SIG-M5 (cell line): ENCODE measurements around the gene KDELR3.

ENCODE experiments used
- DNase-seq: peaks from one replicate; lab custom pipeline; 2025; lab: John Stamatoyannopoulos, UW

Gene KDELR3

GRCh38 chr22:38467904-38468442, at the start of gene KDELR3:
KDELR3 (plus strand) TSS chr22:38468096; CDS start chr22:38468234, 138 bp downstream.
- no peak for DNase-seq

- no peak for DNase-seq
Observed at GRCh38 chr22:38418589-38418988, 49.3 kb upstream of the KDELR3 start.

DNA sequence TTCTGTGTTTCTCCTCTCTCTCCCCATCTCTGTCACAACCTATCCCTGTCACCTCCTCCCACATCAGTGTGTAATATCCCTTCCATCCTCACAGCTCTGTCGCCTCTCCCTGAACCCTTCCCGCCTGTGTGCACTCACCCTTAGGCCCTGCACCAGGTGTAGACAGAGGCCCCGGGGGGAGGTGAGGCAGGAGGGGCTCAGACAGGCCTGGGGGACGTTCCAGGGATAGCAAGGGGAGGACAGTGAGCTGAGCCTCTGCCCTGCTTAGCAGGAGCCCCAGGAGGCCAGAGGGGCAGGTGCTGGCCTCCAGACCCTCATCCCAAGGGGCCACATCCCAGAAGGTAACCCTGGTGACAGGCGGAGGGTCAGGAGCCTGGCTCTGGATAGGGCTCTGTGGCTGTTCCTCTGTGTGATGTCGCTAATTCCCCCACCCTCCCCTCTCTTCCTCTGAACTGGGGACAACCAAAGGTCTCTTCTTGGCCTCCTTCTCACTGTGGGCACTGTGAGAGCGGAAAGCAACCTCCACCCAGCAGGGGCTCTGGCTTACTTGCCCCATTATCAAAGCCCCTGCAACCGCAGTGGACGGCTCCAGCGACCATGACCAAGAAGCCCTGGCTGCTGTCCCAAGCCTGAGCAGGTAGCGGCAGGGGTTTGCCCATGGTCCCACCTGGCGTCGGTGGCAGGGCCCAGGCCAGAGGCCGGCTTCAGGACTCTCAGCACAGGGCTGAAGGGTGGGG, 48.6 kb upstream of the KDELR3 start:
- DNase-seq: no peak

GRCh38 chr22:38419858-38420160, 48.1 kb upstream of the KDELR3 start:
- no peak for DNase-seq

- no peak for DNase-seq
Observed at GRCh38 chr22:38420734-38421133, 47.2 kb upstream of the KDELR3 start.

DNA sequence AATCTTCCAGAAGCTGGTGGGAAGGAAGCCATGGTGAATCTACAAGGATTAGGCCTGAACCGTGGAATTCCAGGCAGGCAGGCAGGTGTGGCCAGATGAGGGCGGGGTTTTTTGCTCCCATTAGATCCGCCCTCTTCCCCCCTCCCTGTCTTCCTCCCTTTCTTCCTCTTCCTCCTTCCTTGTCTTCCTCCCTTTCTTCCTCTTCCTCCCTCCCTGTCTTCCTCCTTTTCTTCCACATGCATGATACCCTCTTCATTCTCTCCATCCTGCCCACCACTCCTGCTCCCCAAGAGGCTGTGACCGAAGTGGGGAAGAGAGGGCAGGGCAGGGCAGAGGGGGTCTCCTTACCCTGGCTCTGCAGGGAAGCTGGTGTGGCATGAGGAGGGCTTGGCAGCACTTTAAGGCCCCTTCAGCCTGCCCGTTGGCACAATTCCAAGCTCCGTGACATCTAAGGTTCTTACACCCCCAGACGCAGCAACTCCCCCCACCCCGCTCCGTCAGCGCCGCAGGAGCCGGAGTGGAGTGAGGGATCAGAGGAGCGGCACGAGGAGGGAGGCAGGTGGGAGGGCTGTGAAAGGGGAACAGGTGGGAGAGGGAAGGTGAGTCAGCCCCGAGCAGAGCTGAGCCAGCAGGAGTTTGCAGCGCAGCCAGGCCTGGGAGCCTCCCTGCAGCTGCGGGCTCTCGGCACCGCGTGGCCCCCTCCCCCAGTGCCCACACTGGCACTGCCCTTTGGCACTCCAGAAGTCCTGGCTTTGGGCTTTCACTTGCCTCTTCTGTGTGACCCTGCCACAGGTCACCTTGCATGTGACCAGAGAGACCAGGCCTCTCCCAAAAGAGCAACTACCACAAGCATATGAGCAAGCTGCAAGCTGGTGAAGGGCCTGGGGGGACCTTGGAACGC, 45.0 kb upstream of the KDELR3 start:
- no peak for DNase-seq

DNA sequence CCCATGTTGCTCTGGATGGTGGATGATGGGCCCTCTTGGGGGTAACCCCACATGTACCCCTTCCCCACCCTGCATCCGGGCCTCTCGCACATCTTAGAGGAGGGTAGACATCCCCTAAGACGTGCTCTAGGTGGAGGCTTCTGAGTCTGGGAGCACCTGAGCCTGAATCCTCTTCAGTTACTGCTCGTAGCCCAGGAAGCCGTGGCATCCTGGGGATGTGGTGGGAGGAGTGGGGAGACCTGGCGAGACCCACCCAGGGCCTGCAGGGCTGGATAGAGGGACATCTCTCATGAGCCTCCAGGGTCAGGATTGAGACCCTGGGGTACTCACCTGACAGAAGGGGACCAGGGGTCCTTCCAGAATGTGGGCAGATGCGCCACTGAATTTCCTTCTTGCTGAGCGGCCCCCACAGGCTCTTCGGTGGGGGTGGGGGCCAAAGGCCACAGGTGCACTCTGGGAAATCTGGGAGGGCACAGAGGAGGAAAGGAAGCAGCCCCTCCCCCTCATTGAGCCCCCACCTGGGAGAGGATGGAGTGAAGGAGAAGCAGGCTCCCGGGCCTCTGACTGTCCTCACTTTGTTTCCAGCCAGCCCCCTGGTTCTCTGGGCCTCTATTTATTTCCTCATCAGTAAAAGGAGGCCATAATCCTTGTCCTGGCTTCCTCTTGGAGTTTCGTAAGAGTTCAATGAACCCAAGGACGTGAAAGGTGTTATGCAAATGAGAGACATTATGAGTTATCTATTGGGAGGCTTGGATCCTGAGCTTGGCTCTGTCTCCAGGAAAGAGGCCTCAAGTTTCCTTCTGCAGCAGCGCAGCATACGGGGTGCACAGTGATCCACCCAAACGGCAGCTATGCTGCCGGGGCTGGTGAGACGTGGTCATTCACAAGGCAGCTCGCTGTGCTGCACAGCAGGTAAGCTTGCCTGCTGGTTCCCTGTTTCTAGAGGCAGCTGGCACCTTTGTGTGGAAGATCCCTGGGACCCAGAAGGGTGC, 44.1 kb upstream of the KDELR3 start:
- DNase-seq: no peak

DNA sequence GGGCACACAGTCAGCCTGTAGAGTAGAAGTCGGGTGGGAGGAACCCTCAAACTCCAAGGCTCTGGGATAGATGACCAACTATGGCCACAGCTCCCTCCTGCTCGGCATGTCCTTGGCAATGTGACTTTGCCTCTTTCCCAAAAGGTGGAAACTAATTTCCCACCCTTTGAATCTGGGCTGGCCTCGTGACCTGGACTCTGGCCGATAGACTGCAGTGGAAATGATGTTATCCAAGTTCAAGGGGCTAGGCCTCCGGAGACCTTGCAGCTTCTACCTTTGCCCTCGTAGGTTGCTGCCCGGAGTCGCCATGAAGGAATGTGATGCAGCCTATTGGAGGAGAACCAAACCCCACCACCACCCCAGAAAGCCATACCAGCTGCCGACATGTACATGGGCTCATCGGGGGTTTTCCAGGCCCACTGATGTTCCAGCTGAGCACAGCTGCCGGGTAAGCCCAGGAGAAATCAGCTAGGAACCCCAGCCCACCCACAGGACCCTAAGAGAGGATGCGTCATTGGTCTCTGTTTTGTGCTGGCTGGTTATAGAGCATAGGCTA, 43.3 kb upstream of the KDELR3 start:
- DNase-seq: no peak

DNA sequence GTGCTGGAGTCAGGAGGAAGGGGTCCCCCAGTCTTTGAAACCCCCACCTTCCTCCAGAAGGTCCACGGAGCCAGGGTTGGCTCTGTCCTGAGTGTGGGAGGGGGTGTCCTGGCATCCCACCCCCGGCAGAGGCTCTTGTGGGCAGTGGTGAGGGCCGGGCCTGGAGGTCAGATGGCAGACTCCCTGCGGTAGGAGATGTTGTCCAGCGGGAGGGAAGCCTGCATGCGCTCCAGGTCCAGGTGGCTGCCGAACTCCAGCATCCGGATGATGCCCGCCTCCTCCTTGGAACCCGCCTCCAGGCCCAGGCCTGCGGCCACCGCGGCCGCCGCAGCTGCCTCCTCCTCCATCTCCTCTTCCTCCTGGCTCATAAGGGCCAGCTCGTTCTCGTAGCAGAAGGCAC, 41.3 kb upstream of the KDELR3 start:
- no peak for DNase-seq

DNA sequence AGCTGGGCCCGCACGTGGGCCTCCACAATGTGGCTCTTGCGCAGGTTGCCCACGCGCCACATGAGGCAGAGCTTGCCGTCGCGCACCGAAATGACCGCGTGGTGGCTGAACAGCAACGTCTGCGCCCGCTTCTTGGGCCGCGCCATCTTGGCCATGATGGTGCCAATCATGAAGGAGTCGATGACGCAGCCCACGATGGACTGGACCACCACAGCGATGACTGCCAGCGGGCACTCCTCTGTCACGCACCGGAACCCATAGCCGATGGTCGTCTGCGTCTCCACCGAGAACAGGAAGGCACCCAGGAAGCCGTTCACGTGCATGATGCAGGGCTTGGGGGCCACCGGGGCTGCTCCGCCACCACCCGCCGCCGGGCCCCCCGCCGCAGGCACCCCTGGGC, 40.4 kb upstream of the KDELR3 start:
- DNase-seq: no peak

- DNase-seq: no peak
Observed at GRCh38 chr22:38427940-38428339, 40.0 kb upstream of the KDELR3 start.

- DNase-seq: no peak
Observed at GRCh38 chr22:38428714-38429113, 39.2 kb upstream of the KDELR3 start.

DNA sequence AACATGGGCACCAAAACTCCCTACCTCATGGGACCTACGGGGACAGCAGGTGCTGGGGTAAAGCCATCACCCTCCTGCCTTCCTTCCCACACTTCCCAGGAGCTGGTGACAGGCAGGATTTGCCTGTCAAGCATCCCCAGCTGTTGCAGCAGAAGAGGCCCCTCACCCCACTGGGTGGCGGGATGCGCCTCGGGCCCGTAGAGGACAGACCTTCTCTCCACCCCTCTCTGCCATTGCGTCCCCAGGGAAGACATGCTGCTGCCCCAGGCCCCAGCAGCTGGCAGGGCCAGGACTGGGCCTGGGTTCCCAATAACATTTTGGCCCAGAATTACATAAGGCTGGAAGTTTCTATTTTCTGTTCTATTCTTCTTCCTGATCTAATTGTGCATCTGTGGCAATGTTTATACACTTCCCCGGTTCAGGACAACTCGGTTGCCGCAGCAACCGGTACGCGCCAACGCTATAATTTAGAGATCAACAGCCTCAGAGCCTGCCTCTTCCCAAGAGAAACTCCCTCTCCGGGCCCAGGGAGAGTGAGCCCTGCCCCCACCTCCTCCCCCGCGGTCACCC, 38.3 kb upstream of the KDELR3 start:
- DNase-seq: no peak

- no peak for DNase-seq
Observed at GRCh38 chr22:38431266-38432010, 36.5 kb upstream of the KDELR3 start.

GRCh38 chr22:38432264-38432663, 35.6 kb upstream of the KDELR3 start:
- DNase-seq: no peak

GRCh38 chr22:38433871-38434270, 34.0 kb upstream of the KDELR3 start:
- no peak for DNase-seq

GRCh38 chr22:38435010-38435409, 32.9 kb upstream of the KDELR3 start:
- DNase-seq: no peak

- DNase-seq: no peak
Observed at GRCh38 chr22:38435965-38436364, 31.9 kb upstream of the KDELR3 start.

DNA sequence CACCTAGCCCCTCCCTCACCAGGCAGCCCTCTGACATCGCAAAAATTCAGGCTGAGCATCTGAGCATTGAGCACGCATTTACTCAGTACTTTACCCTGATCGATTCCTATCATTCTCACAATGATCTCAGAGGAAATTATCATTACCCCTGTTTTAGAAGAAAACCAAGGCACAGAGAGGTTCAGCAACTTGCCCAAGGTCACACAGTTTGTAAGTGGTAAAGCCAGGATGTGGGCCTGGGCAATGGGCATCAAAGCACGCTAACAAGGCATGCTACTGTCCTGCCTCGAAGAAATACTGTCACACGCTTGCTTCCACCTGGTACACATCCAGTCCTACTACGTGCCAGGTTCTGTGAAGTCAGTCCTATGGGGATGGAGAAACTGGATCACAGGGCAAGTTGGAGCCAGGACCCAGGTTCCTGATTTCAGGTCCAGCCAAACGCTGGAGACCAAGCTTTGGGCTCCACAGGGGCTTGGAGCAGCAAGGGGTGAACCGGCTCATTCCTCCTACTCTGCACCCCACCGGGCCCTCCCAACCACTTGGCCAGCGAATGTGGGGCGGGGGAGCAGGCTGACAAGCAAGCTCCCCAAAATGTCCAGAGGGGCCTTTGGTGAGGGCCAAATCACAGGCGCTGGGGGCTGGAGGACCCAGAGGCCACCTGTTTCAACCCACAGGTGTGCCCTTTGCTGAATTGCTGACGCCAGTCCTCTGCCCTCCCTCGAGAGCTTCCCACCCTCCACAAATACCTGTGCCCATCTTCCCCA, 31.1 kb upstream of the KDELR3 start:
- DNase-seq: no peak

GRCh38 chr22:38437416-38437815, 30.5 kb upstream of the KDELR3 start:
- DNase-seq: no peak
